Measurements from ENCODE around the gene GPBP1. TPM values are rescaled to one million over a fixed set of nuclear protein-coding genes. Genes with fewer than 3 reads are reported as not detected.

The GPBP1 gene
- polyA plus RNA-seq, 1 of the 3 experiments (the other 2 are of a cell fraction): 11.4 TPM

DNA sequence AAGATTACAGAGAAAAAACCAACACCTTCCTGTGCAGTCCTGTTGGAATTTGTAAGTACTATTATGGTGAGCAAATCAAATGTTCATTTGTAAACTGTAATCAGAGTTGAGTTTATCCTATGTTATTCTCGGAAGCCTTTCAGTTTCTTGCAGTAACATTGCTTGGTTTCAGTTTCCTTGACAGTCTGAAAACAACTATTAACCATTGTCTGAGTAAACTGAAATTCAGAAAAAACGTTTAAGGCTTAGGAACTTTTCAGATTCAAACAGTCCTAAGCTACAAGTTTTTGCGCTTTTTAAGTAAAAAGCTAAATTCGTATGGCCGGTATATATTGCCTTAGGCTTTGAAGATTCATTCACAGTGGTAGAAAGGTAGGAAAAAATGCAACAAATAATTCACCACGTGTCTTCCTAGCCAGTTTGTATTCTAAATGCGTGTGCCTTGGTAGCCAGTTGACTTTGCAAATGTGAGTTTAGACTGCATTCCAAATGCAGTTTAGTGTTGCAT lies 2.5 kb downstream of the GPBP1 start:
- peaks cover 75% of the 10 kb centered on the region for H3K79me2 ChIP-seq (ENCODE audit: insufficient read depth)
- no peak overlapping the region for H2AFZ ChIP-seq (ENCODE audit: low read depth)
- H3K9me3 ChIP-seq: no peaks in the 10 kb centered on the region
- peaks cover 4 to 22% of the 10 kb centered on the region in 2 experiments for H3K36me3 ChIP-seq (replicated peaks in 1 of 2; ENCODE audit: control insufficient read depth in 1 of 2, insufficient read depth in 2 of 2, low read length in 1 of 2)
- H3K4me3 ChIP-seq (ENCODE audit: low read depth in 2 of 2, low read length in 1 of 2): peak overlapping the region; percentile 83 to 89
- H3K27me3 ChIP-seq (ENCODE audit: insufficient read depth): no peaks in the 10 kb centered on the region
- TF ChIP-seq GABPA (IDR thresholded peaks at IDR 0.05; ENCODE audit: low read depth) (no peak), MXI1 (IDR thresholded peaks at IDR 0.05; ENCODE audit: low read depth, low read length) (peak; percentile 82; the same call in 1 of the 2 replicates)
- ChIA-PET POLR2A (interaction anchor here (0.9 kb wide), 1 partner anchor 266 kb away, joined by 3 read pairs; no protein-coding TSS in a partner anchor), CTCF (interaction anchor here (1.7 kb wide), 1 partner anchor 906 kb away, joined by 7 read pairs; no protein-coding TSS in a partner anchor)
- H4K20me1 ChIP-seq (ENCODE audit: insufficient read depth): peaks cover 63% of the 10 kb centered on the region
- H3K4me1 ChIP-seq (ENCODE audit: control insufficient read depth in 1 of 2, insufficient read depth in 2 of 2, low read depth in 1 of 2, low read length in 1 of 2): peaks cover 0 to 10% of the 10 kb centered on the region in 2 experiments; a peak in 2 of 4 replicates
- H3K9me2 ChIP-seq: no peaks in the 10 kb centered on the region
- 10% methylated on average over 7 of the region's 7 CpGs for WGBS (ENCODE audit: low lambda C conversion rate)
- H3K4me2 ChIP-seq: peak overlapping the region; percentile 85
- peaks cover 11% of the 10 kb centered on the region for H3F3A ChIP-seq (replicated peaks; ENCODE audit: insufficient read depth)
- no peak for DNase-seq
- H3K27ac ChIP-seq (ENCODE audit: low read depth in 2 of 2, low read length in 1 of 2): peak overlapping the region in 1 of 2 experiments; percentile 98; a peak in 2 of 4 replicates
- peak overlapping the region; percentile 98 for H3K9ac ChIP-seq

- 90% methylated on average over 14 of the region's 14 CpGs for WGBS (ENCODE audit: low lambda C conversion rate)
- peak overlapping the region in 1 of 2 experiments; percentile 98; a peak in 1 of 4 replicates for H3K27ac ChIP-seq (ENCODE audit: low read depth in 2 of 2, low read length in 1 of 2)
These were observed 3.8 kb downstream of the GPBP1 start for GRCh38 chr5:57177479-57178156.

More at GRCh38 chr5:57177479-57178156, 3.8 kb downstream of the GPBP1 start:
- no peak for TF ChIP-seq REST (IDR thresholded peaks at IDR 0.05; ENCODE audit: low read depth, low read length)
- no peak for TF ChIP-seq GABPA (IDR thresholded peaks at IDR 0.05; ENCODE audit: low read depth)
- TF ChIP-seq, protein P1, sequence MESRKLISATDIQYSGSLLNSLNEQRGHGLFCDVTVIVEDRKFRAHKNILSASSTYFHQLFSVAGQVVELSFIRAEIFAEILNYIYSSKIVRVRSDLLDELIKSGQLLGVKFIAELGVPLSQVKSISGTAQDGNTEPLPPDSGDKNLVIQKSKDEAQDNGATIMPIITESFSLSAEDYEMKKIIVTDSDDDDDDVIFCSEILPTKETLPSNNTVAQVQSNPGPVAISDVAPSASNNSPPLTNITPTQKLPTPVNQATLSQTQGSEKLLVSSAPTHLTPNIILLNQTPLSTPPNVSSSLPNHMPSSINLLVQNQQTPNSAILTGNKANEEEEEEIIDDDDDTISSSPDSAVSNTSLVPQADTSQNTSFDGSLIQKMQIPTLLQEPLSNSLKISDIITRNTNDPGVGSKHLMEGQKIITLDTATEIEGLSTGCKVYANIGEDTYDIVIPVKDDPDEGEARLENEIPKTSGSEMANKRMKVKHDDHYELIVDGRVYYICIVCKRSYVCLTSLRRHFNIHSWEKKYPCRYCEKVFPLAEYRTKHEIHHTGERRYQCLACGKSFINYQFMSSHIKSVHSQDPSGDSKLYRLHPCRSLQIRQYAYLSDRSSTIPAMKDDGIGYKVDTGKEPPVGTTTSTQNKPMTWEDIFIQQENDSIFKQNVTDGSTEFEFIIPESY (IDR thresholded peaks at IDR 0.05; ENCODE audit: borderline replicate concordance, low read depth): no peak
- TF ChIP-seq, protein P2, sequence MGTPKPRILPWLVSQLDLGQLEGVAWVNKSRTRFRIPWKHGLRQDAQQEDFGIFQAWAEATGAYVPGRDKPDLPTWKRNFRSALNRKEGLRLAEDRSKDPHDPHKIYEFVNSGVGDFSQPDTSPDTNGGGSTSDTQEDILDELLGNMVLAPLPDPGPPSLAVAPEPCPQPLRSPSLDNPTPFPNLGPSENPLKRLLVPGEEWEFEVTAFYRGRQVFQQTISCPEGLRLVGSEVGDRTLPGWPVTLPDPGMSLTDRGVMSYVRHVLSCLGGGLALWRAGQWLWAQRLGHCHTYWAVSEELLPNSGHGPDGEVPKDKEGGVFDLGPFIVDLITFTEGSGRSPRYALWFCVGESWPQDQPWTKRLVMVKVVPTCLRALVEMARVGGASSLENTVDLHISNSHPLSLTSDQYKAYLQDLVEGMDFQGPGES (IDR thresholded peaks at IDR 0.05; ENCODE audit: low read depth, low read length): no peak
- TF ChIP-seq SMC3 (IDR thresholded peaks at IDR 0.05; ENCODE audit: low read depth, low read length): no peak
- no peak for TF ChIP-seq EP300 (IDR thresholded peaks at IDR 0.05; ENCODE audit: borderline replicate concordance in 1 of 2, low read depth in 1 of 2, low read length in 1 of 2)
- TF ChIP-seq SIN3A (IDR thresholded peaks at IDR 0.05; ENCODE audit: borderline replicate concordance, low read depth, low read length): no peak
- TF ChIP-seq FOXM1 (IDR thresholded peaks at IDR 0.05; ENCODE audit: low read depth): no peak
- CTCF ChIA-PET: no interaction called here
- H4K20me1 ChIP-seq (ENCODE audit: insufficient read depth): peaks cover 75% of the 10 kb centered on the region
- no peak overlapping the region for H2AFZ ChIP-seq (ENCODE audit: low read depth)
- peaks cover 4 to 22% of the 10 kb centered on the region in 2 experiments for H3K36me3 ChIP-seq (replicated peaks in 1 of 2; ENCODE audit: control insufficient read depth in 1 of 2, insufficient read depth in 2 of 2, low read length in 1 of 2)
- H3K9me2 ChIP-seq: no peaks in the 10 kb centered on the region
- peaks cover 0 to 10% of the 10 kb centered on the region in 2 experiments; a peak in 2 of 4 replicates for H3K4me1 ChIP-seq (ENCODE audit: control insufficient read depth in 1 of 2, insufficient read depth in 2 of 2, low read depth in 1 of 2, low read length in 1 of 2)
- H3K9me3 ChIP-seq: no peaks in the 10 kb centered on the region
- POLR2A ChIA-PET: interaction anchor here (0.9 kb wide), 1 partner anchor 267 kb away, joined by 3 read pairs; no protein-coding TSS in a partner anchor
- peak overlapping the region in 1 of 2 experiments; percentile 89; a peak in 3 of 4 replicates for H3K4me3 ChIP-seq (ENCODE audit: low read depth in 2 of 2, low read length in 1 of 2)
- DNase-seq: no peak
- H3K4me2 ChIP-seq: peak overlapping the region; percentile 85
- peaks cover 5% of the 10 kb centered on the region for H3F3A ChIP-seq (replicated peaks; ENCODE audit: insufficient read depth)
- no peak overlapping the region for H3K9ac ChIP-seq
- no peaks in the 10 kb centered on the region for H3K27me3 ChIP-seq (ENCODE audit: insufficient read depth)
- H3K79me2 ChIP-seq (ENCODE audit: insufficient read depth): peaks cover 87% of the 10 kb centered on the region
